Erythroblast (primary cell): ENCODE data around the gene STH.

Experiments used
- GATA1 ChIP-seq: IDR thresholded peaks from 2 replicates; pipeline ENCODE4 v1.6.1; 2011; ENCODE audit warnings: low read depth, mild to moderate bottlenecking, control low read depth, low read length, moderate library complexity
- POLR2A ChIP-seq: IDR thresholded peaks from 2 replicates; pipeline ENCODE4 v1.6.1; 2011; ENCODE audit warnings: mild to moderate bottlenecking, low read length

DNA sequence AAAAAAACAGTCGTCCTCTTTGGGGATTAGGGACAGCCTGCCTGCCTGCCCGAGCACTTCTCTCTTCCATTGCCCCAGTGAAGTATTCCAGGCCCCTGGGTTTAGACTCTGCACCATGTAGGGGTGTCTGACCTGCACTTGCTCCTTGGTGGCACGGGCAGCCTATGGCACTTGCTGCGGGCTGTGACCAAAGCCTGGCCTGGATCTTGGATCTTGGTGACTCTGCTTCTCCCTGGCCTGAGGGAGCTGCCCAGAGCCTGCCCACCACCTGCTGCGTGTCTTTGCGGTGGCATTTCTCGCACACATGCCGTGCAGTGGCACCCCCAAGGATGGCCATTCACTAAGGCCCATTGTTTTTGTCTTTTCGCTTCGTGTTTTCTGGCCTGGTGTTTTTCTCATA, 6.1 kb upstream of the STH start:
- TF ChIP-seq POLR2A (no peak), GATA1 (no peak)
